ENCODE results near the gene GPR179.
A peak's percentile ranks its signal among the peaks of the same experiment; 100 is the strongest.

The GPR179 gene

GRCh38 chr17:38345743-38346142 is 2.0 kb upstream of the GPR179 start:
- DNase-seq: no peak

- no peak for DNase-seq
These were observed 627 bp upstream of the GPR179 start for GRCh38 chr17:38344420-38344745.

GRCh38 chr17:38342886-38343607 is 709 bp downstream of the GPR179 start:
- DNase-seq: no peak

GRCh38 chr17:38341035-38341721 is 2.6 kb downstream of the GPR179 start:
- DNase-seq: peak; percentile 89

DNA sequence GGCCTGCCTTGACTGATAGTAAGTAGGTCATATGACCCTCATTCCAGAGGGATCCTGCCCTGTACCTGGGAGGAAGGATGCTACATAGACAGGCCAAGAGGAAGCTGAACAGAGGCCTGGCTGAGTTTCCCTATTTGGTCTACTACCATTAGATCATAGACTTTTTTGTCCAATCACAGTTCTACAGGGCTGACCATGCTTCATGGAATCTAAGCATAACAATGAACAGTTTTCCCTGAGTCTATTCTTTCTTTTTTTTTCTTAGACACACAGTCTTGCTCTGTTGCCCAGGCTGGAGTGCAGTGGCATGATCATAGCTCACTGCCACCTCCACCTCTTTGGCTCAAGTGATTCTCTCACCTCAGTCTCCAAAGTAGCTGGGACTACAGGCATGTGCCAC is 3.9 kb downstream of the GPR179 start:
- no peak for DNase-seq

DNA sequence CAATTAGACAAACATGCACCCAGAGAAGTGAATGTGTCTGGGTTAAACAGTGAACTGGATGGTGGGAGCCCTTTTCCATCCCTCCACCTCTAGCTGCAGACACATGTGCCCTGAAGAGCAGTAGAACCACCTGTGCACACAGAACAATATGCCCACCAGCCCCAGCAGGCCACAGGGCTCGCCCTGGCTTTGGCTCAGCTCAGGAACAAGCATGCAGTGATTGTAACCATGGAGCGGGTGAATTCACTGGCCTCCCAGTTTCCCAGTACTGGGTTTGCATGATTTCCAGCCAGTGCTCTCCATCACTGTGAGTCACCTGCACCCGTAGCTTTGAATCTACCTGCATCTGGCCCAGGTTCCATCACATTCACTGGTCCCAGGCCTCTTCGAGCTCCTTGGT is 5.2 kb downstream of the GPR179 start:
- no peak for DNase-seq

GRCh38 chr17:38338053-38338452 is 5.7 kb downstream of the GPR179 start:
- peak; percentile 26 for DNase-seq

DNA sequence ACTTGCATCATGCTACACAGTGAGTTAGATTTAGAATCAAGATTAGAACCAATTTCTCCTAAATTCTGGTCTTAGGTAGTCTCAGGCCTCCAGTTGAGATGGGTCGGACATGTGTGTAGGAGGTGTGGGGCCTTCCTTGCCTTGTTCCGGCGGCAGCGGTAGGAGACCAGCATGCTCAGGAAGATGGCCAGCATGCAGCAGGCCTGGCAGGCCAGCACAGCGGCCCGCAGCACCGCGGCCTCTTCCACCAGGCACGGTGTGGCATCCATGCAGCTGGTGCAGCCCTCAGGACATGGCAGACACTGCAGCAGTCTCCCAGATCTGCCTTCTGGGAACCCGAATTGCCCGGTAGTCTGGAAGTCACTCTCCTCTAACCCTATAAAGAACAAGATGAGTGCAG is 6.9 kb downstream of the GPR179 start:
- no peak for DNase-seq

DNA sequence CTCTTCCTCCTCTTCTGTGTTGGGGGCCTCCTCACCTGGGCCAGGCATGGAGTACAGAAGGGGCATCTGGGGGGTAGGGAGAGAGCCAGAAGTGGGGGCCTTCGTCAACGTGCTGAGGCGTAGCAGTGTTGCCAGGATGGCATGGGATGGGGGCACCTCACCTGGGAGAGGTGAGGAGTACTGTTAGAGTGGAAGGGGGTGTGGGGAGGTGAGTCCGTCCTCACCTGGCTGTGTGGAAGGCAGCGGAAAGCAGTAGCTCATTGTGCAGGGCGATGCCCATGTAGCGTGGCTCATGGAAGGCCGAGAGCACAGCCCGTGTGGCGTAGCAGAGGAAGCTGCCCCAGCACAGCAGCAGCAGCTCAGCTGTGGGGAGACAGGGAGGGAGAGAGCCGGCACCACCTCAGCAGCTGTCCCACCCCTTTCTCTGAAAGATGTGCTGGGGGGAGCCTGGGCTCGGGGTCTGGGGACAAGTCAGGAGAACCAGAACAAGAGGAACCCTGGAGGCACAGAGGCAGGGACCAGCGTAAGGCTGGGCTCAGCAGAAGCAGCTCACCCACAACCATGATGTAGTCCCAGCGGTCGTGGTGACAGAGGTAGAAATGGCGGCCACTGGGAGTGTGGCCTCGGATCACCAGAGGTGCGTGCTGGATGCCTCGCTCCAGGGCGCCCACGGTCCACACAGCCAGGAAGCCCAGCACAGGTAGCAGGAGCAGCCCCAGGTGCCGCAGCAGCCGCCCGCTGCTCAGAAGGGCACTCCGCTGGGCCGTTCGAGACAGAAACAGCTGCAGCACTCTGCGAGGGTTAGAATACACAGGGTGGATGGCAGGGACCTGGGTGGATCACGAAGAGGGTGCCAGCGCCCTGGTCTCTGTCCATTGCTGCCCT is 9.0 kb downstream of the GPR179 start:
- DNase-seq: no peak

DNA sequence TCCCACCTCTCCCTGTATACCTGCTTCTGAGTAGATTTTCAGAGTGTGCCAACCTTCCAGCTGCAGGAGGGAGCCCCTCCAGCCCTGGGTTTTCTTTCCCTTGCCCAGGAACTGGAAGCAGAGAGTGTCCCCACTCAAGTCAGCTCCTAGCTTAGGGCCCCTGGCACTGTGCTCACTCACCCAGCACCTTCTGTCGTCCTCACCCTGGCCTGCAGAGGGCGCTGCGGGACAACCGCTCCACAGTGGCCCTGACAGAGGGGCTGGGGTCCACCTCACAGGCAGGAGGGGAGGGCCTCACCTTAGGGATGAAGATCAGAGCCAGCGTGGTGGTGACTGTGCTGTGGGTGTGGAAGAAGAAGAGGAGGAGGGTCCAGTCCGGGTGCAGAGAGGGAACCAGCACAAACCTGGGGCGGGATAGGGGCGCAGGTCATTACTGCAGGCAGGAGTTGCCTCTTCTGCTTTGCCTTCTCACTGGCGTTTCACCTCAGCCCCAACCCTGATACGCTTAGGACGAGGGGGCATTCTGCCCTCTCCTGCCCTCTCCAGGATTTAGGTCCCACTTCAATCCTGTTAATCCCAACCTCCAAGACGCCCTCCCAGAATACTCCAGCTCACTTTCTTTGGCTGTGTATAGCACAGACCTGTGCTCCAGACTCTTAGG is 10.0 kb downstream of the GPR179 start:
- DNase-seq: no peak

- no peak for DNase-seq
These were observed 11.0 kb downstream of the GPR179 start for GRCh38 chr17:38332735-38333134.

- no peak for DNase-seq
These were observed 12.8 kb downstream of the GPR179 start for GRCh38 chr17:38330941-38331411.

DNA sequence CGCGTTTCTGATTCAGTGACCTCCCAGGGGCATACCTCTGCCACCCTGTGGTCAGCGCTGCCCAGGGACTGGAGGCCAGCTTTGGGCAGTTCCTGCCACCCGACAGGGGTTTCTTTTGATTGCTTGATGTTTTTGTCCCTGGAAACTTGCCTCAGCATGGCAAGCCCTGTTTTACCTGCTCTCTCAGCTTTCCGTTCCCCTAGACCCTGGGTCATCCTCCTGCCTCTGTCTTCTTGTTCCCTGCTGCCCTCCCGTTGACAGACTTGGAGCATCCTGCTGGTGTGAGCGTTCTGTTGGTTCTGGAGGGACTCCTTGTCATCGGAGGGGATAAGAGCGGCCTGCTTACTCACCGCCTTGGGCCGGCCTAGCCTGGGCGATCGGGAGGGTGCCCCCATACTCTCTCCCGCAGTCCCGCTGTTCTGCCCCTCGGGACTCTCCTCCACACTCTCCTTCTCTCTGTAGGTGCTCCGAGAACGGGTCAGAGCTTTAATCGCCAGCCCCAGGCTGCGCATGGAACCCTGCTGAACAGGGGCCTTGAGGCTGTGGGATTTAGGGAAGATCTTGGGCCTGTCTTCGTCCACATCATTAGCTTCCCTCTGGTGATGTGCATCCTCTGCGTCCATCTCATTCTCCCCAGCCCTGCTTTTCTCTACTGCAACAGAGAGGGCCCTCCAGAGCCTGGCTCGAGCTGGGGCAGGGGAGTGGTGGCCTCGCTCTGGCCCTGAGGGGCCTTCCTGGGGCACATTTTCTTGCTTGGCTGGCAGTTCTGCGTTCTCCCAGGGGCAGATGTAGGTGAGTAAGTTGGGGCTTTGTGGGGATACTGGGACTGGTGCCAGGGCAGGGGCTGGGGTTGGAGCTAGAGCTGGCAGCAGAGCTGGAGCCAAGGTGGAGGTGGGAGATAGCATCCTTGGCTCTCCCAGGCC is 13.7 kb downstream of the GPR179 start:
- DNase-seq: no peak

GRCh38 chr17:38329284-38329683 is 14.5 kb downstream of the GPR179 start:
- DNase-seq: no peak

- DNase-seq: no peak
These were observed 15.1 kb downstream of the GPR179 start for GRCh38 chr17:38328620-38329019.

DNA sequence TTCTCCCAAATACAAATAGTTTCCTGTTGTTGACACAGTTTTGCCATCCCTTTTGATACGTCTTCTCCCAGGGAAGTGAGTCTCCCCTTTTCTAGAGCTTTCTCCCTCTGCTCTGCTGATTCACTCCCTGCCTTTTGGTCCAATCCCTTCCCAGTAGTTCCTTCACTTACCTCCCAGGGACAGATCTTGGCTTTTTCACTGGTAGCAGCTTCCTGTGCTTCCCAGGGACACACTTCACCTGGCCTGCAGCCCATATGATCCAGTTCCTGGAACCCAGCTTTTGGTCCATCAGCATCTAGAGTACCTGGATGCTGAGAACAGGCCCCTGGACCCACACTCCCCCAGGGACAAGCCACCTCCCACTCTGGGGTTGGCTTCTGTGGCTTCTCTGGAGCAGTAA is 15.8 kb downstream of the GPR179 start:
- no peak for DNase-seq

DNA sequence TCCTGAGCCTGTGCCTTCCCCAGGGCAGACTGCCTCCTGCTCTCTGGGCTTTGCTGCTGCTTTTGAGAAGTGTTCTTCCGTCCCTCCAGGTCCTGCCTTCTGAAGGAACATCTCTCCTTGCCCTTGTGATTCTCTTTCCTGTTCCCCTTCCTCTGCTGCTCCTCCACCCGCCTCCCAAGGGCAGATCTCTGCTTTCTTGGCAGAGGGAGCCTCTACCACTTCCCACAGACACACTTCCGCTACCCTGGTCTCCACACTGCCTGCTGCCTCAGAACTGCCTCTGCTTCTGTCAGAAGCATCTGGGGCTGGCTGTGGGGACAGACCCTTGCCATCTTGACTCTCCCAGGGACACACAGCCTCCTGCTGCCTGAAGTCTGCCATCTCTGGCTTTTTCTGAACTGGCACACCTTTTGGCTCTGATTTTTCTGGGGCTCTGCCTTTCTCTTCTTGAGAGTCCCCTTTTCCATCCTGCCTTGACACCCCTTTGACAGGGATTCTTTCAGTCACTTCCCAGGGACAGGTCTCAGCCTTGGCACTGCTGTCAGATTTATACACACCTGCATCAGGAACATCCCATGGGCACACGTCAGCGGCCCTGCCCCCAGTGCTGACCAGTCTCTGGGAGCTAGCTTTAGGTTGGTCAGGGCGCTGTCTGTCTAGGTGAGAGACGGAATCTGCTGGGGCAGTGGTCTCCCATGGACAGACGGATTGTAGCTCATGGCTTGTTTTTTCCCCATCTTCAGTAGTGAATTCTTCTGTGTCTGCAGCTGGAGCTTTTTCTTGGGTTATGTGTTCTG is 16.6 kb downstream of the GPR179 start:
- peak; percentile 17 for DNase-seq

DNA sequence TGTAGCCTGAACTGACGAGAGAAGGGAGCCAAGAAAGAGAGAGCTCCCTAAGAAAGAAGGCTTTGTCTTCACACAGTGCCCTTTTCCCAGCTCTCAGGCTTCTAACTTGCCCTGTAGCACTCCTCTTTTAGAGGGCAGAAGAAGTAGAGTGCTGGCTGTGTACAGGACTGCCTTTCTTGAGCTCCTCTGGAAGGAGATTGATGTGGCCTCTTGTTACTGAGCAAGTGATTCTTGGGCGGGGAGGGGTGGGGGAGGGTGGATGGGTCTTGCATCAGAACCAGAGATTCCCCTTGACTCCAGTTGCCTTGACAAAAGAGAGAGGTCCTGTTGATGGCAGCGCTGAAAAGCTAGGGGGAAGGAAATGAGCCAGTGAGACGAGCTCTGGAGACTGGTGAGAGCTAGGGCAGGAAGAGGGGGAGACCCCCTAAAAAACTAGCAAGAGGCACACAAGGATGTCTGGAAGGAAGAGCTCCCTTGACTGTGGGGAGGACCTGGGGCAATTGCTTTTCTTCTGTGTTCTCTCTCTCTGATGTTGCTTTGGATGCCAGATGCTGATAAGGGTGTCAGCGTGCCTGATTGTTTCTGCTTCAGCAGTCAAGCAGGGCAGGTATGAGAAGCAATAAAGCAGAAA is 18.4 kb downstream of the GPR179 start:
- DNase-seq: peak; percentile 45

GRCh38 chr17:38324772-38325171 is 19.0 kb downstream of the GPR179 start:
- no peak for DNase-seq

DNA sequence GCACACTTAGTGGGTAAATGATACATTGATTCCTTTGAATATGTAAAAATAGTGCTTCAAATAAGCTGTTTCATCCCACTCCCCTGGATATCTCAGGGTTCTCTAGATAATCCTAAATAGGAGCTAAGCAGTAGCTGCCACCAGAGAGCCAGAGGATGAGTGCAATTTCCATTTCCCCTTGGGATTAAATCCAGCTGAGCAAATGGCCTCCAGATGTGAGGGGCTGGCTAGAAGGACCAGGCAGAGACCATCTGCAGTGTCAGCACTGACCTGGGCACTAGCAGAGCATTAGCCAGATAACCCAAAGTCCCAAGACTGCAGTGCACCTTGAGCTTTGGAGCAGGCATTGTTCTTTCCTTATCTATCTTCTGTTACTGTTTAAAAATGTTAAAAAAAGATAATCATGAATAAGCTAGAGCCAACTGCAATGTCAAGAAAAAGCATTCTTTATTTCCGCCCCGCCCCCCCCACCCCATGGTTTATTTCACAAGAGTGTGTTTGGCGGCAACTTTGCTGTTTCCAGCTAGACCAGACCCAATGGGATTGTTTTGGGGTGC is 19.5 kb downstream of the GPR179 start:
- DNase-seq: no peak

All from midbrain (tissue), 1 donor.